Activated CD4-positive, alpha-beta T cell treated with anti-CD3 and anti-CD28 coated beads, Interleukin-2, amount 50 U/mL, for 48 hours (primary cell): ENCODE measurements around the gene VRTN.
A peak's percentile ranks its signal among the peaks of the same experiment; 100 is the strongest.
"Not testable (repeated sequence)": the region's sequence is repeated elsewhere in the genome, so short reads cannot be mapped to it uniquely, and the experiment has no call there.

Experiments used
- DNase-seq, 2 experiments: peaks; one replicate each; pipeline ENCODE4 v3.0.0-alpha.2; 2020

Gene VRTN

GRCh38 chr14:74350211-74350927 lies 2.1 kb downstream of the VRTN start:
- DNase-seq = no peak

DNA sequence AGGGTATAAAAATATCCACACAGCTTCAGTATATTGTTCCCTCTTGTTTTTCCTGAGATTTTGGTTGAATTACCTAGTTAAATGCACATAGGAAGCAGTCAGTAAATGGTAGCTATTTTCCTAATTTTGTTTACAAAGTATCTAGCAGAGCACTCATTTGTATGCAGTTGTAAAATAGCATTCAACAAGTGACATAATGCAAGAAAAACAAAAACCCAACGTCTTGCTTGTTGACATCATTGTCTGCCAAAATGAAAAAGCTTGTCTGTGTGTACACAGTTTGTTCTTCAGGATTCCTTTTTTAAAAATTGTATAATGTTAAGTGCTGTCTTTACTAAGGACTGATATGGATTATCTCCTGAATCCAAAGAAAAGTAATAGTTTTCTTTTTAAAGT lies 2.7 kb downstream of the VRTN start:
- no peak for DNase-seq

DNA sequence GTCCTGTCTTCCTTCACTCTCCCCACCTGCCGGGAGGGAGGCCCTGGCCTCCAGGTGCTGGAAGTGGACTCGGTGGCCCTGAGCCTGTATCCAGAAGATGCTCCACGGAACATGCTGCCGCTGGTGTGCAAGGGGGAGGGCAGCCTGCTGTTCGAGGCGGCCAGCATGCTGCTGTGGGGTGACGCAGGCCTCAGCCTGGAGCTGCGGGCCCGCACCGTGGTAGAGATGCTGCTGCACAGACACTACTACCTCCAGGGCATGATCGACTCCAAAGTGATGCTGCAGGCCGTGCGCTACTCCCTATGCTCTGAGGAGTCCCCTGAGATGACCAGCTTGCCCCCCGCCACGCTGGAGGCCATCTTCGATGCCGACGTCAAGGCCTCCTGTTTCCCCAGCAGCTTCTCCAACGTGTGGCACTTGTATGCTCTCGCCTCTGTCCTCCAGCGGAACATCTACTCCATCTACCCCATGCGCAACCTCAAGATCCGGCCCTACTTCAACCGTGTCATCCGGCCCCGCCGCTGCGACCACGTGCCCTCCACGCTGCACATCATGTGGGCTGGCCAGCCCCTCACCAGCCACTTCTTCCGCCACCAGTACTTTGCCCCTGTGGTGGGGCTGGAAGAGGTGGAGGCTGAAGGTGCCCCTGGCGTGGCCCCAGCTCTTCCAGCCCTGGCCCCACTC lies 8.8 kb downstream of the VRTN start:
- DNase-seq = no peak

DNA sequence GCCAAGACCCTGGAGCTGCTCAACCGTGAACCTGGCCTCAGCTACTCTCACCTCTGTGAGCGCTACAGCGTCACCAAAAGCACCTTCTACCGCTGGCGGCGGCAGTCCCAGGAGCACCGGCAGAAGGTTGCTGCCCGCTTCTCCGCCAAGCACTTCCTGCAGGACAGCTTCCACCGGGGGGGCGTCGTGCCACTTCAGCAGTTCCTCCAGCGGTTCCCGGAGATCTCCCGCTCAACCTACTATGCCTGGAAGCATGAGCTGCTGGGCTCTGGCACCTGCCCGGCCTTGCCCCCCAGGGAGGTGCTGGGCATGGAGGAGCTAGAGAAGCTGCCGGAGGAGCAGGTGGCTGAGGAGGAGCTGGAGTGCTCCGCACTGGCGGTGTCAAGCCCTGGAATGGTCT lies 9.3 kb downstream of the VRTN start:
- DNase-seq = no peak

DNA sequence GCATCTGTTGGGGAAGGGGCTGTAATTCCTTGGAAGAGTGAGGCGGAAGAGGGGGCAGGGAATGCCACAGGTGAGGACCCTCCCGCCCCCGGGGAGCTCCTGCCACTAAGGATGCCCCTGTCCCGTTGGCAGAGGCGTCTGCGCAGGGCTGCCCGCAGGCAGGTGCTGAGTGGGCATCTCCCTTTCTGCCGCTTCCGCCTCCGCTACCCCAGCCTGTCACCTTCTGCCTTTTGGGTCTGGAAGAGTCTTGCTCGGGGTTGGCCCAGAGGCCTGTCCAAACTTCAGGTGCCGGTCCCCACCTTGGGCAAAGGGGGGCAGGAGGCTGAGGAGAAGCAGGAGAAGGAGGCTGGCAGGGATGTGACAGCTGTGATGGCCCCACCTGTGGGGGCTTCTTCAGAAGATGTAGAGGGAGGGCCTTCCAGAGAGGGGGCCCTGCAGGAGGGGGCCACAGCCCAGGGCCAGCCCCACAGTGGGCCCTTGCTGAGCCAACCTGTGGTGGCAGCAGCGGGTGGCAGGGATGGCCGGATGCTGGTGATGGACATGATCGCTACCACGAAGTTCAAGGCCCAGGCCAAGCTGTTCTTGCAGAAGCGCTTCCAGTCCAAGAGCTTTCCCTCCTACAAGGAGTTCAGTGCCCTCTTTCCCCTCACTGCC lies 10.0 kb downstream of the VRTN start:
- no peak for DNase-seq

DNA sequence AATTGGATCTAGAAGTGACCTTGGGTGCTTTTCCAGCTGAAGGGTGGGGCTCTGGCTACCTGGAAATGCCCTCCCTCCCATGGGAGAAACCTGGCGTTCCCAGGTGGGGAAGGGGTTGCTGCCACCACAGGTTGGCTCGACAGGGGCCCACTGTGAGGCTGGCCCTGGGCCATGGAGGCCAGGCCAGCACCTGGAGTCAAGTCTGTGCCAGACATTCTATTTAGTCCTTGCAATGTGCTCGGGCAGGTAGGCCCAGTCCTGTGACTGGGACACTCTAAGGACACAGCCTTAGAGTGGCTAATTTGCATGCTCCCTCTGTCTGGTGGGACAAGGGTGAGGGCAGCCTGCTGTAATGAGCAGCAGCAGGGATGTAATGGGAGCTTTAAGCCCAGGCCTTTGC lies 11.9 kb downstream of the VRTN start:
- DNase-seq = no peak

DNA sequence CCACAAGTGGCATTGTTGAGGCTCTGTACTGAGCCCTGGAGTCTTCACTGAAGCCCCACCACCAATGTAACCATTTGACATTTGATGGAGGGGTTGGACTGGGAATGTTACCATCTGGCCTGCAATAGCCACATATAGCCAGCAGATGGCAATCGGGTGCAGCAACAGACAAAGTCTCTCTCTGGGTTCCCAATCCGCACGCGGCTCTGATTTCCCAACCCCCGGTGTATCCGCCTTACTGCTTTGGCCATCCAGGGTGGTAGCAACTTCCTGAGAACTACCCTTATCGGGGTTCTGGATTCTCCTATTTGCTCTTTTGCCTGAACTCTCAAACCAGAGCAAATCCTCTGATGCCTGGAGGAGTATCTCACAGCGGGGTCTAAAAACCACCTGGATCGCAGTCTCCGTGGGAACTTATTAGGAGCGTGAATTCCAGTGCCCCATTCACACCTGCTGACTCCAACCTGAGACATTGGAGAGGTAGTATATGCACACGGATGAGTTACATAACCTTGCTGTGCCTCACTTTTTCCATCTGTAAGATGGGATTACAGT lies 14.2 kb downstream of the VRTN start:
- peak; percentile 74 to 79 for DNase-seq

GRCh38 chr14:74364271-74364880 lies 16.1 kb downstream of the VRTN start:
- DNase-seq = no peak

DNA sequence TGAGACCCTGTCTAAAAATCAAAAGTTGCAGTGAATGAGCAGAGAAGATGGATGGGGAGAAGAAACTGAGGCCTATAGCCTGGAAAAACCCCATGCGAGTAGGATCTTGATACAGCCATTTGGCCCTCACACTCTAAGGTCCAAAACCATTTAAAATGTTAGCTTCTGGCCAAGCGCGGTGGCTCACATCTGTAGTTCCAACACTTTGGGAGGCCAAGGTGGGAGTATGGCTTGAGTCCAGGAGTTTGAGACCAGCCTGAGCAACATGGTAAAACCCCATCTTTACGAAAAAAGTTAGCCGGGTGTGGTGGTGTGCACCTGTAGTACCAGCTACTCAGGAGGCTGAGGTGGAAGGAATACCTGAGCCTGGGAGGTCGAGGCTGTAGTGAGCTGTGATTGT lies 19.8 kb downstream of the VRTN start:
- DNase-seq = no peak

- DNase-seq = no peak
These were observed 20.2 kb downstream of the VRTN start for GRCh38 chr14:74368441-74368840.

- no peak for DNase-seq
These were observed 29.9 kb downstream of the VRTN start for GRCh38 chr14:74377976-74378690.

GRCh38 chr14:74380172-74380571 lies 31.9 kb downstream of the VRTN start:
- DNase-seq = no peak

DNA sequence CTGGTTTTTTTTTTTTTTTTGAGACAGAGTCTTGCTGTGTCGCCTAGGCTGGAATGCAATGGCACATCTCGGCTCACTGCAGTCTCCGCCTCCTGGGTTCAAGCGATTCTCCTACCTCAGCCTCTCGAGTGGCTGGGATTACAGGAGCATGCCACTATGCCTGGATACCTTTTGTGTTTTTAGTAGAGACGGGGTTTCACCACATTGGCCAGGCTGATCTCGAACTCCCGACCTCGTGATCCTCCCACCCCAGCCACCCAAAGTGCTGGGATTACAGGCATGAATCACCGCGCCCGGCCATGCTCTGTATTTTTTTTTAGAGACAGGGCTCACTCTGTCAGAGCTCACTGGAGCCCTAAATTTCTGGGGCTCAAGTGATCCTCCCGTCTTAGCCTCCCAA lies 32.6 kb downstream of the VRTN start:
- no peak for DNase-seq

- DNase-seq = not testable (repeated sequence)
These were observed 33.3 kb downstream of the VRTN start for GRCh38 chr14:74381571-74381970.

GRCh38 chr14:74382231-74382630 lies 34.0 kb downstream of the VRTN start:
- no peak for DNase-seq

DNA sequence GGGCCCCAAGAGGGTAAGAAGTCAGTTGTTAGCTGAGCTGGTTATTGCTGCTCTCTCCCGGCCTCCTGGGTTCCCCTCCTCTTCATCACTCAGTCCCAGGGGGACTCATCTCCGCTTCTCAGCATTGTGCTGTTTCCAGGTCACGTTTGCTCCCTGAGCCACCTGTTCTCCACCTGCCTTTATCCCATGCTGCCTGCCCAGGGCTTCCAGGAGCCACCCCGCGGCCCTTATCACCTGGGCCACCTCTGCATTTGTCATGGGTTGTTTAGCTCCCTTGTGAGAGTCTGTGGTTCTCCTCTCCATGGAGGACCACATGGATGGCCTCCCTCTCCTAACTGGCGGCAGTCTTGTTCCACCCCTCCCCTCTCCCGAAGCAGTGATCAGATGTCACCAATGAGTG lies 41.7 kb downstream of the VRTN start:
- DNase-seq = no peak

DNA sequence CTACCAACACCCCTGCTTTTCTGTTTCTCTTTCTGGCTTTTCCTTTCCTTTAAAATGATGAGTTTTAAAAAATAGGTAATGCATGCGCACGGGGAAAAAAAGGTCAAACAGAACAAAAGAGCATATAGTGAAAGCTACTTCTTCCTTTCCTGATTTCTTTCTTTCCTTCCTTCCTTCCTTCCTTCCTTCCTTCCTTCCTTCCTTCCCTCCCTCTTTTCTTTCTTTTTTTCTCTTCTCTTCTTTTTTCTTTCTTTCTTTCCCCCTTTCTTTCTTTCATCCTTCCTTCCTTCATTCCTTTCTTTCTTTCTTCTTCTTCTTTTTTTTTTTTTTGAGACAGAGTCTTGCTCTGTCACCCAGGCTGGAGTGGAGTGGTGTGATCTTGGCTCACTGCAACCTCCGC lies 42.2 kb downstream of the VRTN start:
- not testable (repeated sequence) for DNase-seq

DNA sequence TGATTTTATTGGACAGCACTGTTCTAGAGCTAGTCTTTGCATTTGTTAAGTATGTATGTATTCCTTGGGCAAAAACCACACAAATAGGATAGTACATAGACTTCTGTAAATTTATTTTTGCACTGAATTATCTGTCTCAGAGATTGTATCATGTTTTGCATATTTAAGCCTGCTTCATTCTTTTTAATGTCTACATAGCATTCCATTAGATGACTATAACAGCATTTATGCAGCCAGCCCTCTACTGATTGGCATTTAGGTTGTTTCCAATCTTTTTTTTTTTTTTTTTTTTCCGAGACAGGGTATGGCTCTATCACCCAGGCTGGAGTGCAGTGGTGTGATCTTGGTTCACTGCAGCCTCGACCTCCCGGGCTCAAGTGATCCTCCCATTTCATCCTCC lies 43.2 kb downstream of the VRTN start:
- DNase-seq = no peak

DNA sequence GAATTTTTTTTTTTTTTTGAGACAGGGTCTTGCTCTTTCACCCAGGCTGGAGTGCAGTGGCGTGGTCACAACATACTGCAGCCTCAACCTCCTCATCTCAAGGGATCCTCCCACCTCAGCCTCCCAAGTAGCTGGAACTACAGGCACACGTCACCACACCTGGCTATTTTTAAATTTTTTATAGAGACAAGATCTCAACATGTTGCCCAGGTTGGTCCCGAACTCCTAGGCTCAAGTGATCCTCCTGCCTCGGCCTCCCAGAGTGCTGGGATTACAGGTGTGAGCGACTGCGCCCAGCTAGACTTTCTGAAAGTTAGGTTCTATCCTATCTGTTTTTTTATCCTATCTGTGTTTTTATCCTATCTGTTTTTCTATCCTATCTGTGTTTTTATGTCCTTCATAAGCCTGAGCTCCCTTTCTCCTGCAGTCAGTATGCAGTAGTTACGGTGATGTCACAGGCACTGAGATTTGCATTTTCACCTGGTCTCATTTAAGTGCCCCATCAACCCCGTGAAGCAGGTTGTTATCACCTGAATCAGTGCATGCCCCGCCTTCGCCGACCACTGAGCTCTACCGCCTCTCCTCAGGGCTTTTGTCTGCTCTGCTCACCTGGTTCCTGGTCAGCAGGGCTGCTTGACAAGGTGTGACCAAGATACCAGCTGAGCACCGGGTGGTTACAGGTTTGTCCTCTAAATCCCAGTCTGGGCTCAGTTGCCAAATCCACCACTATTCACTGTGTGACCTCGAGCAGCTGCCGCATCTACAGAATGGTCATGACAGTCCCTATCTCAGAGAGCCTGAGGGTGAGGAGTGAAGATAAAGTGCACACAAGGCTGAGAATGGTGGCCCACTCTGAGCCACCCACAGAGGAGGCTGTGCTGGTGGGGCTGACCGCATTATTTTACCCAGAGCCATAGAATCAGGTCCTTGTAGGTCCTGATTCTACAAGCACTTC lies 44.6 kb downstream of the VRTN start:
- DNase-seq = no peak

DNA sequence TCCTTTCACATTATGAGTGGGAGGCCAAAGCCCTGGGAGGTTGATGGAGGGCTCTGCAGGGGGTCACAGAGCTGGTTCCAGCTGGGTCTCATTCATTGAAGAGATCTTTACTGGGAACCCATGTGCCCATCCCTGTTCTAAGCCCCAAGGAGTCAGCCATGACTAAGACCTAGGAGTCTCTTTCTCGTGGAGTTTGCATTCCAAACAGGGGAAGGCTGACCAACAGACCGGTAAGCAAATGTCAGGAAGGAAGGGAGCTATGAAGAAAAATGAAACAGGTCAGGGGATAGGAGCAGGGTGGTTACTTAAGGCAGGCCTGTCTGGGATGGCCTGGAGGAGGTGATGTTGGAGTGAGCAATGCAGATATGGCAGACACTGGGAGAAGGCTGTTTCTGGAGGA lies 46.3 kb downstream of the VRTN start:
- no peak for DNase-seq

- no peak for DNase-seq
These were observed 46.8 kb downstream of the VRTN start for GRCh38 chr14:74395094-74395493.
